ENCODE data around the gene SMG6. TPM values are rescaled to one million over a fixed set of nuclear protein-coding genes. Genes with fewer than 3 reads are reported as not detected.

The SMG6 gene
- 10 to 100 TPM; 27.7 to 32.3 TPM for total RNA-seq
- 10 to 100 TPM; 34.4 to 42.2 (median 38.7) TPM for polyA plus RNA-seq (ENCODE audit: insufficient read length in 6 of 6)
- long read RNA-seq, donor 1, full-length matches to known transcripts, result 36 of 43 reads
- long read RNA-seq, donor 1, partial matches to known transcripts, result 7 of 43 reads
- long read RNA-seq, donor 1, other reads (novel, unspliced or antisense), result 0 of 43 reads
- long read RNA-seq, donor 2, transcript SMG6-215 (1 exons, 2,419 nt), result major isoform, 29 of 35 reads
- long read RNA-seq, donor 2, partial matches to known transcripts, result 6 of 35 reads
- long read RNA-seq, donor 2, other reads (novel, unspliced or antisense), result 0 of 35 reads
- long read RNA-seq, donor 3, transcript SMG6-215 (1 exons, 2,419 nt), result major isoform, 11 of 12 reads
- long read RNA-seq, donor 3, partial matches to known transcripts, result 0 of 12 reads
- long read RNA-seq, donor 3, other reads (novel, unspliced or antisense), result 0 of 12 reads
- long read RNA-seq, donor 4, partial matches to known transcripts, result 0 of 6 reads
- long read RNA-seq, donor 4, other reads (novel, unspliced or antisense), result 5 of 6 reads
- long read RNA-seq, donor 5, transcript SMG6-215 (1 exons, 2,419 nt), result major isoform, 21 of 26 reads
- long read RNA-seq, donor 5, partial matches to known transcripts, result 5 of 26 reads
- long read RNA-seq, donor 5, other reads (novel, unspliced or antisense), result 0 of 26 reads
- long read RNA-seq, donor 6, transcript SMG6-215 (1 exons, 2,419 nt), result major isoform, 9 of 10 reads
- long read RNA-seq, donor 6, partial matches to known transcripts, result 0 of 10 reads
- long read RNA-seq, donor 6, other reads (novel, unspliced or antisense), result 0 of 10 reads
- long read RNA-seq, donor 7, full-length matches to known transcripts, result 5 of 5 reads
- long read RNA-seq, donor 7, partial matches to known transcripts, result 0 of 5 reads
- long read RNA-seq, donor 7, other reads (novel, unspliced or antisense), result 0 of 5 reads
- long read RNA-seq, donor 8, full-length matches to known transcripts, result 21 of 27 reads
- long read RNA-seq, donor 8, partial matches to known transcripts, result 6 of 27 reads
- long read RNA-seq, donor 8, other reads (novel, unspliced or antisense), result 0 of 27 reads
- long read RNA-seq, donor 9, result 0 reads
- long read RNA-seq, donor 10, partial matches to known transcripts, result 2 of 3 reads
- long read RNA-seq, donor 10, other reads (novel, unspliced or antisense), result 1 of 3 reads
- long read RNA-seq, donor 11, result 0 reads
- long read RNA-seq, donor 12, transcript SMG6-215 (1 exons, 2,419 nt), result major isoform, 20 of 20 reads
- long read RNA-seq, donor 12, partial matches to known transcripts, result 0 of 20 reads
- long read RNA-seq, donor 12, other reads (novel, unspliced or antisense), result 0 of 20 reads

- ATAC-seq (peak; percentile 98), DNase-seq (peak; percentile 91 to 96 (median 92))
- intact Hi-C loops (cut with DNase I), result no loop called here
- Histone ChIP-seq H3K27me3 (no peaks in the 10 kb centered on the region), H3K4me1 (peaks cover 10 to 43% of the 10 kb centered on the region in 2 donors), H3K9me3 (no peaks in the 10 kb centered on the region), H3K4me3 (peak within 1 kb of the TSS; percentile 83 to 92), H3K27ac (peak within 1 kb of the TSS; percentile 91 to 92), H3K36me3 (peaks cover 0 to 17% of the 10 kb centered on the region in 2 donors)
- TF ChIP-seq CTCF (IDR thresholded peaks at IDR 0.05), result no peak
These were observed at the start of gene SMG6, which contains the start of gene SRR for GRCh38 chr17:2303204-2304188. Gene SMG6, minus strand, starts transcription at chr17:2303785. Its CDS starts 65 bp downstream, at chr17:2303720. Gene SRR, plus strand, starts transcription at chr17:2303950. Its CDS starts 11,611 bp downstream, at chr17:2315561.

GRCh38 chr17:2351269-2351668, 47.7 kb upstream of the SMG6 start:
- no peak overlapping the region for H3K27ac ChIP-seq
- H3K36me3 ChIP-seq, result no peaks in the 10 kb centered on the region
- ATAC-seq, result no peak
- DNase-seq, result peak in 1 of 4 donors; percentile 13
- no peak overlapping the region for H3K4me3 ChIP-seq
- no peaks in the 10 kb centered on the region for H3K27me3 ChIP-seq
- no peaks in the 10 kb centered on the region for H3K9me3 ChIP-seq
- no peak for TF ChIP-seq CTCF (IDR thresholded peaks at IDR 0.05)
- peaks cover 0 to 5% of the 10 kb centered on the region in 2 donors for H3K4me1 ChIP-seq
- intact Hi-C loops (cut with DNase I), result no loop called here

GRCh38 chr17:2347805-2348685, 44.5 kb upstream of the SMG6 start:
- Histone ChIP-seq H3K9me3 (no peaks in the 10 kb centered on the region), H3K4me1 (no peaks in the 10 kb centered on the region), H3K4me3 (no peak overlapping the region), H3K36me3 (peaks cover 0 to 15% of the 10 kb centered on the region in 2 donors), H3K27ac (no peak overlapping the region), H3K27me3 (no peaks in the 10 kb centered on the region)
- ATAC-seq (peak; percentile 57), DNase-seq (peak in 2 of 4 donors; percentile 38 to 40)
- intact Hi-C loops (cut with DNase I), result no loop called here
- no peak for TF ChIP-seq CTCF (IDR thresholded peaks at IDR 0.05)

All from left lung (tissue), 14 donors.